ENCODE results near the gene MAGI3. TPM values are rescaled to one million over a fixed set of nuclear protein-coding genes. Genes with fewer than 3 reads are reported as not detected.
"Not testable (repeated sequence)": the region's sequence is repeated elsewhere in the genome, so short reads cannot be mapped to it uniquely, and the experiment has no call there.

Gene MAGI3
- total RNA-seq, 1 donor from 2014 or later, result 5.8 TPM

GRCh38 chr1:113394863-113395259, 4.5 kb downstream of the MAGI3 start:
- ATAC-seq, result no peak
- intact Hi-C loops (cut with micrococcal nuclease), result no loop called here
- no peak for DNase-seq

DNA sequence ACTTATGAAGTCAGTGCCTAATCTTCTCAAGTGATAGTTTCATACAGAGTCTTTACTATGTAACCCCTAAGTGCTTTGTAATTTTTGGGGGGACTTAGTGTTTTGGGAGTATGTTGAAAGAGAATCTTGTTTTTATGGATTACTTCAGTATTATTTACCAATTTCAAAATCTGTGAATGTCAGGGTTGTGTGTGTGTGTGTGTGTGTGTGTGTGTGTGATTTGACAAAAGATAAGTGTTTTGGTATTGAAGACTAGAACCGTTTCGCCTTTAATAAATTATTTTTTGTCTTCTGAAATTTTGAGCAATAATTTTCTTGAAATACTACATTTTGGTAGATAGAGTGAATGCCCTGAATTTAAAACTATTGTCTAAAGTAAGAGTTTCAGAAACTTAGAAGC, 5.8 kb downstream of the MAGI3 start:
- intact Hi-C loops (cut with micrococcal nuclease), result no loop called here
- DNase-seq (no peak), ATAC-seq (no peak)

- intact Hi-C loops (cut with micrococcal nuclease), result no loop called here
- ATAC-seq (no peak), DNase-seq (no peak)
These were observed 6.3 kb downstream of the MAGI3 start for GRCh38 chr1:113396585-113396984.

- DNase-seq (no peak), ATAC-seq (no peak)
- intact Hi-C loops (cut with micrococcal nuclease), result no loop called here
These were observed 8.8 kb downstream of the MAGI3 start for GRCh38 chr1:113399062-113399583.

- no peak for ATAC-seq
- intact Hi-C loops (cut with micrococcal nuclease), result no loop called here
- no peak for DNase-seq
These were observed 10.8 kb downstream of the MAGI3 start for GRCh38 chr1:113401067-113401466.

DNA sequence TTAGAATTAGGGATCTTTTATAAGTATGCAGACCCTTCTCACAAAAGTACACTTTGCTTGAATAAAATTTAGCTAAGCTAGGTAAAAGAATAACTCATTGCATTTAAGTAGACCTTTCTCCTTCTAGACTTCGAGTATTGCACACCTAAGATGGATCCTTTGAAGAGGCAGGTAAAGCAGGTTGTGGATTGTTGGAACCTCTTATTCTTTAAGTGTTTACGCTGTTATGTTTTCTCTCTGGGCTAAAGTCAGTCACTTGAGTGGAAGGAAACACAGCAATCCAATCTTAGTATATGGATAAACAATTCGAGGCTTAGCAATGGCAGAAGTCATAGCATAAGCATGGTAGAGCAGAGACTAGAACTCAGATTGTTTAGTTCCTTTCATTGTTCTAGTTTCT, 11.4 kb downstream of the MAGI3 start:
- ATAC-seq, result no peak
- intact Hi-C loops (cut with micrococcal nuclease), result no loop called here
- DNase-seq, result no peak

- DNase-seq (no peak), ATAC-seq (no peak)
- intact Hi-C loops (cut with micrococcal nuclease), result no loop called here
These were observed 12.8 kb downstream of the MAGI3 start for GRCh38 chr1:113403065-113403464.

DNA sequence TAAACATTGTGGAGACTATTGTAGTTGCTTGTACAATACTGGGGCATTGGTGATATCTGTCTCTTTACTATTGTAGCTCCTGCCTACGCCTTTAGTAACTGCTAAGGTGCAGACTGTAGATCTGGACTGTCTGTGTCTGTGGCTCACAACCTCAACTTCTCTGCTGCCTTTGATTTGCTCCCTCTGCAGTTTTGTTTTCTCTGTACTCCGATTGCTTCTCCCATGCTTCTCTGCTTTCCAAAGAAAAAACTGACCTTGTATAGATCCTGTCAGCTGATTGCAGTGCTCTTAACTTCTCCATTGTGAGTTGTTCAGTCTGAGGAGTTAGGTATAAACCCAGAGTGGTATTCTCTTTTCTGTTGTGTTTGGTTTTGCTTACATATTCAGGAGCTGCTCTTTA, 15.3 kb downstream of the MAGI3 start:
- intact Hi-C loops (cut with micrococcal nuclease), result no loop called here
- DNase-seq, result no peak
- ATAC-seq, result no peak

DNA sequence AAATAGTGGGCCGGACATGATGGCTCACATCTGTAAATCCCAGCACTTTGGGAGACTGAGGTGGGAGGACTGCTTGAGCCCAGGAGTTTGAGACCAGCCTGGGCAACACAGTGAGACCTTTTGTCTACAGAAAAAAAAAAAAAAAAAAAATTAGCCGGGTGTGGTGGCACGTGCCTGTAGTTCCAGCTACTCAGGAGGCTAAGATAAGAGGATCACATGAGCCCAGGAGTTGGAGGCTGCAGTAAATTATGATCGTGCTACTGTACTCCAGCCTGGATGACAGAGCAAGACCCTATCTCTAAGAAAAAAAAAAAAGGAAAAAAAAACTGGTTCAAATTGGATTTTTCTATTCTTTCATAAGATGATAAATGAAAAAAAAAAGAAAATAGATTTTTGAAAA, 15.8 kb downstream of the MAGI3 start:
- intact Hi-C loops (cut with micrococcal nuclease); ATAC-seq; DNase-seq: not testable (repeated sequence)

DNA sequence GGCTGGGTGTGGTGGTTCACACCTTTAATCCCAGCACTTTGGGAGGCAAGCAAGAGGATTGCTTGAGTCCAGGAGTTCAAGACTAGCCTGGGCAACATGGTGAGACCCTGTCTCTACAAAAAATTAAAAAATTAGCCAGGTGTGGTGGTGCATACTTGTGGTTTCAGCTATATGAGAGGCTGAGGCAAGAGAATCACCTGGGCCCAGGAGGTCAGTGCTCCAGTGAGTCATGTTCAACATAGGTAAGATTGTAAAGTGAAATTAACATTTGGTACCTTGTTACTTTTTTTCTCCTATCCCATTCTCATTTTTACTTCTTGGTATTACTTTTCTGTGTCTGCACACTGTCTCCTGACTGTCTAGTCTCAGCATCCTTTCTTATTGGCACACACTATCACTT, 19.0 kb downstream of the MAGI3 start:
- DNase-seq, result no peak
- intact Hi-C loops (cut with micrococcal nuclease), result no loop called here
- no peak for ATAC-seq

- ATAC-seq; DNase-seq; intact Hi-C loops (cut with micrococcal nuclease): not testable (repeated sequence)
These were observed 21.7 kb downstream of the MAGI3 start for GRCh38 chr1:113412020-113412419.

GRCh38 chr1:113415310-113416070, 25.2 kb downstream of the MAGI3 start:
- ATAC-seq, result no peak
- DNase-seq, result no peak
- intact Hi-C loops (cut with micrococcal nuclease), result no loop called here

DNA sequence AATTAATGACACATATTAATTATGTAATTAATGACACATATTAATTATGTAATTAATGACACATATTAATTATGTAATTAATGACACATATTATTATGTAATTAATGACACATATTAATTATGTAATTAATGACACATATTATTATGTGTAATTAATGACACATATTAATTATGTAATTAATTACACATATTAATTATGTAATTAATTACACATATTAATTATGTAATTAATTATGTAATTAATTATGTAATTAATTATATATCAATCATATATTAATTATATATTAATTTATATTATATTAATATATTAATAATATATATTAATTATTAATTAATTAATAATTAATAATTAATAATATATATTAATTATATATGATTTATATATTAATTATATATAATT, 25.8 kb downstream of the MAGI3 start:
- ATAC-seq; DNase-seq; intact Hi-C loops (cut with micrococcal nuclease): not testable (repeated sequence)

DNA sequence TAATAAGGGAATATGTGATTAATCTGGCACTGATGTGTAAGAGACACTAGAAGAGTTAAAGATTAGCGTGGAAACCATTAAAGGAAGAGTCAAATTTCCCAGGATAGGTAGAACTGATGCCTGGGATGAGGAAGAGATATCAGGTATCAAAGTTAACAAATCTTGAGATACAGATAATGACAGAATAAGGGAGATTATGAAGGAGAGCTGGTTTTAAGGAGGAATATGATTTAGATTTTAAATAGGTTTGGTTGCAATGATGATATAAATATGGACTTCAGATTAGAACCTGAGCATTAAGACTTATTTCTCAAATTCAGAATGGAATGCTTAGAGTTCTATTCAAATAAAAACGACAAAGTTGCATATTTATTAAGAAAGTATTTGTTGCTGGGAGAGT, 26.2 kb downstream of the MAGI3 start:
- ATAC-seq, result no peak
- intact Hi-C loops (cut with micrococcal nuclease), result no loop called here
- DNase-seq, result no peak

- ATAC-seq (no peak), DNase-seq (peak; percentile 22)
- intact Hi-C loops (cut with micrococcal nuclease), result no loop called here
These were observed 32.2 kb downstream of the MAGI3 start for GRCh38 chr1:113422315-113423068.

GRCh38 chr1:113423826-113424225, 33.5 kb downstream of the MAGI3 start:
- no peak for ATAC-seq
- intact Hi-C loops (cut with micrococcal nuclease), result no loop called here
- DNase-seq, result no peak

- no peak for ATAC-seq
These were observed 39.3 kb downstream of the MAGI3 start for GRCh38 chr1:113429461-113430153.

GRCh38 chr1:113433184-113433583, 42.9 kb downstream of the MAGI3 start:
- ATAC-seq (no peak), DNase-seq (no peak)
- intact Hi-C loops (cut with micrococcal nuclease), result no loop called here

More at GRCh38 chr1:113429461-113430153, 39.3 kb downstream of the MAGI3 start:
- intact Hi-C loops (cut with micrococcal nuclease), result no loop called here
- DNase-seq, result no peak

DNA sequence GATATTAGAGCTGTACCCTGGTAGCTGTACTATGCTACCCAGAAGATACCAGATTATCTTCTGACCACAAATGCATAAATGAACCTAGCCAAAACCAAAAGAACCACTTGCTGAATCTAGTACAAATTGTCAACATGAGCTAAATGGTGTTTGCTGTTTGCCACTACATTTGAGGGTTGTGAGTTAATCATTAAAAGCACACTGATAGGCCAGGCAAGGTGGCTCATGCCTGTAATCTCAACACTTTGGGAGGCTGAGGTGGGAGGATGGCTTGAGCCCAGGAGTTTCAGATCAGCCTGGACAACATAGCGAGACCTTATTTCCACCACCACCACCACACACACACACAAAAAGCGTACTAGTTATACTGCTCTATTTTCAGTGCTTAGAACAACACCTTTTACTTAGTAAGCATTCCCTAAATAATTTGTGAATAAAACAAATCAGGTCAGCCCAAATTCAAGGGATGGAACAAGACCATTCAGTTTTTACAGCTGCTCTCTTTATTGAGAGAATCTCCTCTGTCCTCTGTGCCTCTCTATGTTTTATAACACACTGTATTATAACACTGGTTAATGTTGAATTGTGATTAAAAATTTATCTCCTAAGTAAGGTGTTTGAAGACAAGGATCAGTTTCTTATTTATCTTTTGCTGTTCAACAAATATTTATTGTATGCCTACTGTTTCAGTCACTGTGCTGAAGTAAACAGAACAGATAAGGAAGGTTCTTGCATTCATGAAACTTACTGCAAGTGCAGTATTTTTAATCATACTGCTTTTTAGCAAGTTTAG, 44.0 kb downstream of the MAGI3 start:
- DNase-seq (no peak), ATAC-seq (no peak)
- intact Hi-C loops (cut with micrococcal nuclease), result no loop called here
